GM18951 (cell line): ENCODE results near the gene NACA2.
"Not testable (repeated sequence)": the region's sequence is repeated elsewhere in the genome, so short reads cannot be mapped to it uniquely, and the experiment has no call there.

Experiments used
- POLR2A ChIP-seq: IDR thresholded peaks from 4 replicates; pipeline ENCODE4 v1.6.1; 2011; ENCODE audit warnings: mild to moderate bottlenecking; ENCODE audit not compliant: insufficient read length, insufficient read depth; ENCODE audit errors: extremely low read depth
- in situ Hi-C: fragments of 300-500 bp; cut with MboI; formaldehyde crosslinking; loops from one replicate; pipeline ENCODE4 v1.12.0; 2022; ENCODE audit warnings: low sequenced_read_pairs, mixed read lengths, inconsistent platforms; ENCODE audit not compliant: unreplicated experiment

Gene NACA2

GRCh38 chr17:61579961-61580360 lies 11.1 kb downstream of the NACA2 start:
- in situ Hi-C loops = no loop called here
- TF ChIP-seq POLR2A = no peak

GRCh38 chr17:61579347-61579746 lies 11.7 kb downstream of the NACA2 start:
- no peak for TF ChIP-seq POLR2A
- in situ Hi-C loops = no loop called here

- in situ Hi-C loops = no loop called here
- no peak for TF ChIP-seq POLR2A
These were observed 12.4 kb downstream of the NACA2 start for GRCh38 chr17:61578645-61579044.

GRCh38 chr17:61575983-61576382 lies 15.0 kb downstream of the NACA2 start:
- in situ Hi-C loops = no loop called here
- no peak for TF ChIP-seq POLR2A

GRCh38 chr17:61575352-61575975 lies 15.6 kb downstream of the NACA2 start:
- no peak for TF ChIP-seq POLR2A
- in situ Hi-C loops = no loop called here

GRCh38 chr17:61574542-61575351 lies 16.3 kb downstream of the NACA2 start:
- TF ChIP-seq POLR2A = no peak
- in situ Hi-C loops = no loop called here

GRCh38 chr17:61572547-61572946 lies 18.5 kb downstream of the NACA2 start:
- in situ Hi-C loops = not testable (repeated sequence)

- in situ Hi-C loops = no loop called here
- no peak for TF ChIP-seq POLR2A
These were observed 19.4 kb downstream of the NACA2 start for GRCh38 chr17:61571624-61572023.

GRCh38 chr17:61570118-61570517 lies 20.9 kb downstream of the NACA2 start:
- TF ChIP-seq POLR2A = no peak
- in situ Hi-C loops = no loop called here

GRCh38 chr17:61569525-61569924 lies 21.5 kb downstream of the NACA2 start:
- in situ Hi-C loops = not testable (repeated sequence)

- in situ Hi-C loops = no loop called here
- no peak for TF ChIP-seq POLR2A
These were observed 22.6 kb downstream of the NACA2 start for GRCh38 chr17:61568219-61569072.

- no peak for TF ChIP-seq POLR2A
- in situ Hi-C loops = no loop called here
These were observed 23.8 kb downstream of the NACA2 start for GRCh38 chr17:61567045-61567802.

- in situ Hi-C loops = not testable (repeated sequence)
These were observed 24.6 kb downstream of the NACA2 start for GRCh38 chr17:61566448-61566847.

- in situ Hi-C loops = not testable (repeated sequence)
These were observed 25.2 kb downstream of the NACA2 start for GRCh38 chr17:61565850-61566249.
